GM20431 (cell line): ENCODE measurements around the gene TFG.

Source experiments
- in situ Hi-C: fragments of 300-500 bp; cut with MseI, MboI; formaldehyde crosslinking; loops from one replicate; pipeline ENCODE4 v1.15.0; 2020; ENCODE audit warnings: low sequenced_read_pairs; ENCODE audit not compliant: unreplicated experiment

TFG gene

GRCh38 chr3:100703865-100704264 lies 5.4 kb upstream of the TFG start:
- in situ Hi-C loops, result no loop called here

- in situ Hi-C loops, result no loop called here
Measured at GRCh38 chr3:100706365-100706764, 2.9 kb upstream of the TFG start.

- in situ Hi-C loops, result no loop called here
Measured at GRCh38 chr3:100708644-100708988, 678 bp upstream of the TFG start.

GRCh38 chr3:100709842-100710260 lies 557 bp downstream of the TFG start:
- in situ Hi-C loops, result no loop called here

GRCh38 chr3:100710261-100710968 lies 1.1 kb downstream of the TFG start:
- in situ Hi-C loops, result no loop called here

GRCh38 chr3:100715176-100715575 lies 5.9 kb downstream of the TFG start:
- in situ Hi-C loops, result no loop called here

- in situ Hi-C loops, result no loop called here
Measured at GRCh38 chr3:100717063-100717462, 7.8 kb downstream of the TFG start.

GRCh38 chr3:100717637-100718487 lies 8.6 kb downstream of the TFG start:
- in situ Hi-C loops, result no loop called here

- in situ Hi-C loops, result no loop called here
Measured at GRCh38 chr3:100719136-100719535, 9.8 kb downstream of the TFG start.

- in situ Hi-C loops, result no loop called here
Measured at GRCh38 chr3:100720426-100720825, 11.1 kb downstream of the TFG start.

GRCh38 chr3:100725935-100726513 lies 16.7 kb downstream of the TFG start:
- in situ Hi-C loops, result no loop called here

GRCh38 chr3:100726706-100727105 lies 17.4 kb downstream of the TFG start:
- in situ Hi-C loops, result no loop called here

- in situ Hi-C loops, result no loop called here
Measured at GRCh38 chr3:100730524-100730923, 21.2 kb downstream of the TFG start.

GRCh38 chr3:100732435-100732834 lies 23.1 kb downstream of the TFG start:
- in situ Hi-C loops, result no loop called here

- in situ Hi-C loops, result no loop called here
Measured at GRCh38 chr3:100737334-100737733, 28.0 kb downstream of the TFG start.

GRCh38 chr3:100740207-100740606 lies 30.9 kb downstream of the TFG start:
- in situ Hi-C loops, result no loop called here

- in situ Hi-C loops, result no loop called here
Measured at GRCh38 chr3:100743535-100743934, 34.2 kb downstream of the TFG start.

- in situ Hi-C loops, result no loop called here
Measured at GRCh38 chr3:100744671-100745070, 35.4 kb downstream of the TFG start.

GRCh38 chr3:100745617-100746016 lies 36.3 kb downstream of the TFG start:
- in situ Hi-C loops, result no loop called here

GRCh38 chr3:100746092-100746491 lies 36.8 kb downstream of the TFG start:
- in situ Hi-C loops, result no loop called here

- in situ Hi-C loops, result no loop called here
Measured at GRCh38 chr3:100748220-100748619, 38.9 kb downstream of the TFG start.
